Effector memory CD8-positive, alpha-beta T cell (primary cell): ENCODE results near the gene HDGF.

Experiments used
- ATAC-seq: fragments of 150-1000 bp; cut with Tn5 transposase; replicated peaks from 2 replicates; pipeline ENCODE4 v1.10.0; 2021; ENCODE audit warnings: mild to moderate bottlenecking, moderate library complexity
- DNase-seq, 3 experiments: peaks; one replicate each; pipeline ENCODE4 v3.0.0; 2021
- H3K27ac Mint-ChIP-seq, 2 donors: one replicate each; pipeline ENCODE4 v1.8.0; 2022; ENCODE audit warnings: mild to moderate bottlenecking in 2 of 2, mixed read lengths in 2 of 2, moderate library complexity in 2 of 2
- H3K27me3 Mint-ChIP-seq, 2 donors: one replicate each; pipeline ENCODE4 v1.8.0; 2022; ENCODE audit warnings: mixed read lengths in 2 of 2
- H3K36me3 Mint-ChIP-seq: one replicate; pipeline ENCODE4 v1.8.0; 2022; ENCODE audit warnings: mild to moderate bottlenecking, moderate library complexity, mixed read lengths; ENCODE audit not compliant: insufficient read depth
- H3K4me1 Mint-ChIP-seq, 2 donors: one replicate each; pipeline ENCODE4 v1.8.0; 2022; ENCODE audit warnings: low read depth in 2 of 2, mixed read lengths in 2 of 2
- H3K4me3 Mint-ChIP-seq, 2 donors: one replicate each; pipeline ENCODE4 v1.8.0; 2022; ENCODE audit warnings: mild to moderate bottlenecking in 2 of 2, mixed read lengths in 2 of 2, moderate library complexity in 2 of 2
- H3K9me3 Mint-ChIP-seq, 2 donors: one replicate each; pipeline ENCODE4 v1.8.0; 2022; ENCODE audit warnings: mixed read lengths in 2 of 2

HDGF gene

GRCh38 chr1:156711011-156711817, 40.3 kb downstream of the HDGF start:
- Mint-ChIP-seq H3K27ac (no peak overlapping the region), H3K9me3 (no peaks in the 10 kb centered on the region), H3K36me3 (no peaks in the 10 kb centered on the region), H3K27me3 (no peaks in the 10 kb centered on the region), H3K4me1 (peaks cover 7 to 13% of the 10 kb centered on the region in 2 donors), H3K4me3 (no peak overlapping the region)
- no peak for DNase-seq
- ATAC-seq = no peak

GRCh38 chr1:156709757-156710489, 41.6 kb downstream of the HDGF start:
- Mint-ChIP-seq H3K4me3 (no peak overlapping the region), H3K27ac (peak overlapping the region in 1 of 2 donors; percentile 32)
- no peak for DNase-seq

GRCh38 chr1:156709031-156709430, 42.4 kb downstream of the HDGF start:
- Mint-ChIP-seq H3K36me3 (peaks cover 3% of the 10 kb centered on the region), H3K4me1 (peaks cover 16 to 17% of the 10 kb centered on the region in 2 donors), H3K27ac (peak overlapping the region; percentile 26 to 32), H3K27me3 (peaks cover 6 to 8% of the 10 kb centered on the region in 2 donors), H3K9me3 (no peaks in the 10 kb centered on the region), H3K4me3 (no peak overlapping the region)
- DNase-seq (no peak), ATAC-seq (no peak)

More at GRCh38 chr1:156709757-156710489, 41.6 kb downstream of the HDGF start:
- Mint-ChIP-seq H3K9me3 (no peaks in the 10 kb centered on the region), H3K27me3 (no peaks in the 10 kb centered on the region), H3K36me3 (peaks cover 3% of the 10 kb centered on the region), H3K4me1 (peaks cover 14 to 15% of the 10 kb centered on the region in 2 donors)
- no peak for ATAC-seq

GRCh38 chr1:156708218-156708661, 43.2 kb downstream of the HDGF start:
- peaks cover 16 to 17% of the 10 kb centered on the region in 2 donors for H3K4me1 Mint-ChIP-seq
- peaks cover 6 to 16% of the 10 kb centered on the region in 2 donors for H3K27me3 Mint-ChIP-seq
- H3K27ac Mint-ChIP-seq = peak overlapping the region; percentile 26 to 32
- no peak overlapping the region for H3K4me3 Mint-ChIP-seq
- no peak for DNase-seq
- no peak for ATAC-seq
- H3K36me3 Mint-ChIP-seq = peaks cover 7% of the 10 kb centered on the region
- H3K9me3 Mint-ChIP-seq = no peaks in the 10 kb centered on the region

GRCh38 chr1:156707417-156708217, 43.9 kb downstream of the HDGF start:
- H3K4me1 Mint-ChIP-seq = peaks cover 16 to 17% of the 10 kb centered on the region in 2 donors
- H3K27ac Mint-ChIP-seq = peak overlapping the region; percentile 82 to 91
- no peak for ATAC-seq
- peak overlapping the region; percentile 93 to 94 for H3K4me3 Mint-ChIP-seq
- H3K27me3 Mint-ChIP-seq = peaks cover 6 to 22% of the 10 kb centered on the region in 2 donors
- DNase-seq = no peak
- H3K36me3 Mint-ChIP-seq = peaks cover 7% of the 10 kb centered on the region
- no peaks in the 10 kb centered on the region for H3K9me3 Mint-ChIP-seq

- peaks cover 16 to 17% of the 10 kb centered on the region in 2 donors for H3K4me1 Mint-ChIP-seq
- peak overlapping the region; percentile 93 to 94 for H3K4me3 Mint-ChIP-seq
- peak overlapping the region; percentile 87 to 91 for H3K27ac Mint-ChIP-seq
- DNase-seq = no peak
- ATAC-seq = peak; percentile 24
- no peaks in the 10 kb centered on the region for H3K9me3 Mint-ChIP-seq
- H3K27me3 Mint-ChIP-seq = peaks cover 6 to 22% of the 10 kb centered on the region in 2 donors
- peaks cover 7% of the 10 kb centered on the region for H3K36me3 Mint-ChIP-seq
Observed at GRCh38 chr1:156706657-156707416, 44.6 kb downstream of the HDGF start.

GRCh38 chr1:156705918-156706656, 45.4 kb downstream of the HDGF start:
- Mint-ChIP-seq H3K27me3 (peaks cover 6 to 28% of the 10 kb centered on the region in 2 donors), H3K9me3 (no peaks in the 10 kb centered on the region), H3K4me1 (peaks cover 16 to 17% of the 10 kb centered on the region in 2 donors), H3K36me3 (peaks cover 11% of the 10 kb centered on the region), H3K27ac (peak overlapping the region; percentile 87 to 91), H3K4me3 (peak overlapping the region; percentile 93 to 94)
- ATAC-seq = peak; percentile 75
- DNase-seq = peak; percentile 63 to 64 (median 64)

GRCh38 chr1:156705321-156705917, 46.1 kb downstream of the HDGF start, which contains the start of gene CRABP2:
Gene CRABP2, minus strand, starts transcription at chr1:156705583. Its CDS starts 137 bp downstream, at chr1:156705446.
- DNase-seq = peak in 2 of 3 experiments; percentile 22 to 25
- Mint-ChIP-seq H3K27me3 (peaks cover 6 to 35% of the 10 kb centered on the region in 2 donors), H3K9me3 (no peaks in the 10 kb centered on the region), H3K4me3 (peak within 1 kb of the TSS; percentile 93 to 94), H3K36me3 (peaks cover 11% of the 10 kb centered on the region), H3K27ac (peak within 1 kb of the TSS; percentile 87 to 91), H3K4me1 (peaks cover 16 to 17% of the 10 kb centered on the region in 2 donors)
- ATAC-seq = peak; percentile 63

- DNase-seq (no peak), ATAC-seq (peak; percentile 11)
- H3K4me1 Mint-ChIP-seq = peaks cover 16 to 17% of the 10 kb centered on the region in 2 donors
- peak overlapping the region; percentile 93 to 94 for H3K4me3 Mint-ChIP-seq
- peaks cover 11% of the 10 kb centered on the region for H3K36me3 Mint-ChIP-seq
- peak overlapping the region in 1 of 2 donors; percentile 70 for H3K27ac Mint-ChIP-seq
- H3K9me3 Mint-ChIP-seq = no peaks in the 10 kb centered on the region
- peaks cover 6 to 40% of the 10 kb centered on the region in 2 donors for H3K27me3 Mint-ChIP-seq
Observed at GRCh38 chr1:156704930-156705320, 46.5 kb downstream of the HDGF start.

- Mint-ChIP-seq H3K36me3 (peaks cover 11% of the 10 kb centered on the region), H3K27ac (peak overlapping the region in 1 of 2 donors; percentile 63), H3K27me3 (peaks cover 13 to 47% of the 10 kb centered on the region in 2 donors), H3K4me1 (peaks cover 16 to 17% of the 10 kb centered on the region in 2 donors), H3K9me3 (no peaks in the 10 kb centered on the region), H3K4me3 (peak overlapping the region; percentile 65 to 94)
- ATAC-seq (no peak), DNase-seq (no peak)
Observed at GRCh38 chr1:156704166-156704711, 47.2 kb downstream of the HDGF start.

GRCh38 chr1:156703741-156704140, 47.7 kb downstream of the HDGF start:
- H3K36me3 Mint-ChIP-seq = peaks cover 11% of the 10 kb centered on the region
- no peaks in the 10 kb centered on the region for H3K9me3 Mint-ChIP-seq
- H3K4me1 Mint-ChIP-seq = peaks cover 16 to 17% of the 10 kb centered on the region in 2 donors
- no peak overlapping the region for H3K27ac Mint-ChIP-seq
- no peak for DNase-seq
- H3K4me3 Mint-ChIP-seq = peak overlapping the region; percentile 65 to 94
- H3K27me3 Mint-ChIP-seq = peaks cover 18 to 52% of the 10 kb centered on the region in 2 donors
- ATAC-seq = no peak
